PC-3 (cell line): ENCODE measurements around the gene TMEM132D. TPM values are rescaled to one million over a fixed set of nuclear protein-coding genes. Genes with fewer than 3 reads are reported as not detected.

Experiments used
- ATAC-seq: fragments of 200-7000 bp; cut with Tn5 transposase; 2 replicates; pipeline ENCODE4 v1.9.1; 2020; ENCODE audit warnings: mild to moderate bottlenecking, moderate library complexity
- BruUV-seq: library from RNA; stranded (reverse); fragments of 400-500 nt; replicated peaks from 2 replicates; lab custom pipeline; 2021; lab: Mats Ljungman, UMichigan
- CTCF ChIA-PET: fragments of 300-600 bp; sonication (Branson Sonifier 250); formaldehyde crosslinking; loops from one replicate; lab custom pipeline; 2022; ENCODE audit warnings: antibody characterized with exemption; lab: Charles Lee
- POLR2A ChIA-PET: fragments of 300-600 bp; sonication (Branson Sonifier 250); formaldehyde crosslinking; loops from one replicate; lab custom pipeline; 2022; ENCODE audit warnings: antibody characterized with exemption; ENCODE audit not compliant: unreplicated experiment; lab: Charles Lee
- DNase-seq: peaks from one replicate; pipeline ENCODE4 v3.0.0-alpha.2; 2015
- H2AFZ ChIP-seq: fragments of 300-600 bp; sonication (generic); 2 replicates; pipeline ENCODE4 v1.6.0; 2016; ENCODE audit warnings: antibody characterized with exemption, low read length
- H3F3A ChIP-seq: fragments of 300-600 bp; sonication (generic); one replicate; pipeline ENCODE4 v1.6.0; 2017; ENCODE audit warnings: antibody characterized with exemption, low read length, control low read depth, mild to moderate bottlenecking; ENCODE audit not compliant: unreplicated experiment
- H3K27ac ChIP-seq: fragments of 300-600 bp; sonication (generic); 2 replicates; pipeline ENCODE4 v1.5.1; 2016; ENCODE audit warnings: mild to moderate bottlenecking, low read length
- H3K27me3 ChIP-seq: fragments of 300-600 bp; sonication (generic); 2 replicates; pipeline ENCODE4 v1.6.1; 2016; ENCODE audit warnings: low read length, mixed read lengths
- H3K36me3 ChIP-seq: fragments of 300-600 bp; sonication (generic); 2 replicates; pipeline ENCODE4 v1.6.1; 2016; ENCODE audit warnings: low read depth, mixed run types, low read length, mixed read lengths
- H3K4me1 ChIP-seq: fragments of 300-600 bp; sonication (generic); 2 replicates; pipeline ENCODE4 v1.5.1; 2016; ENCODE audit warnings: low read length; ENCODE audit not compliant: insufficient read depth
- H3K4me2 ChIP-seq: fragments of 300-600 bp; sonication (generic); 2 replicates; pipeline ENCODE4 v1.6.0; 2016; ENCODE audit warnings: low read length
- H3K4me3 ChIP-seq: fragments of 300-600 bp; sonication (generic); 2 replicates; pipeline ENCODE4 v1.5.1; 2016; ENCODE audit warnings: mild to moderate bottlenecking, low read length, mixed read lengths
- H3K79me2 ChIP-seq: fragments of 300-600 bp; sonication (generic); 2 replicates; pipeline ENCODE4 v1.6.1; 2017; ENCODE audit warnings: low read length, mixed read lengths
- H3K9ac ChIP-seq: fragments of 300-600 bp; sonication (generic); 2 replicates; pipeline ENCODE4 v1.6.0; 2016; ENCODE audit warnings: mild to moderate bottlenecking, low read length
- H3K9me2 ChIP-seq: fragments of 300-600 bp; sonication (generic); replicated peaks from 2 replicates; pipeline ENCODE4 v1.6.1; 2016; ENCODE audit warnings: mixed run types, low read length, mixed read lengths
- H3K9me3 ChIP-seq: fragments of 300-600 bp; sonication (generic); 2 replicates; pipeline ENCODE4 v1.6.1; 2016; ENCODE audit warnings: low read length, mixed read lengths
- H4K20me1 ChIP-seq: fragments of 300-600 bp; sonication (generic); 2 replicates; pipeline ENCODE4 v1.6.1; 2016; ENCODE audit warnings: low read length, mixed read lengths
- EZH2 ChIP-seq: fragments of 300-600 bp; sonication (generic); IDR thresholded peaks from one replicate; pipeline ENCODE4 v1.6.1; 2017; ENCODE audit warnings: antibody characterized with exemption, mild to moderate bottlenecking, low read length; ENCODE audit not compliant: unreplicated experiment
- EZH2phosphoT487 ChIP-seq: fragments of 300-600 bp; sonication (generic); IDR thresholded peaks from 2 replicates; pipeline ENCODE4 v1.6.1; 2018; ENCODE audit warnings: mild to moderate bottlenecking, antibody characterized with exemption, low read length, borderline replicate concordance
- intact Hi-C: fragments of 100-400 bp; cut with micrococcal nuclease; formaldehyde crosslinking; loops from 2 replicates; pipeline ENCODE4 v1.9.0; 2023
- total RNA-seq: library from RNA; depleted of rRNA; stranded (reverse); fragments of >200 nt; gene quantifications from 2 replicates; pipeline ENCODE4 v1.2.3, GENCODE V29; 2014
- TF ChIP-seq, protein P1 (sequence below): fragments of 300-600 bp; sonication (generic); conservative IDR thresholded peaks from 2 replicates; pipeline ENCODE4 v1.5.1; 2017; ENCODE audit warnings: antibody characterized with exemption, low read depth, mild to moderate bottlenecking, low read length

The TMEM132D gene
- total RNA-seq, 1 experiment from 2014 or later: not detected

DNA sequence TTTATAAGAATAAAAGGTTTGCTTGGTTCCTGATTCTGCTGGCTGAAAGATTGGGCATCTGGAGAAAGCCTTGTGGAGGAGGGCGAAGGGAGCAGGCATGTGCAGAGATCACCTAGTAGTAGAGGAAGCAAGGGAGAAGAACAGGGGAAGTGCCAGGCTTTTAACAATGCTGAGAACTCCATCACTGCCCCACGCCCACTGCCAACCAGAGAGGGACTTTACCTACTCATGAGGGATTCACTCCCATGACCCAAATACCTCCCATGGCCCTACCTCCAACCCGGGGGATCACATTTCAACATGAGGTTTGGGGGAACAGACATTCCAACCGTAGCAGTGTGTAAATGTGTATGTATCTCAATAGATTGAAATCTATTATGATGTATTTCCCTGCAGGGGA lies 690.3 kb downstream of the TMEM132D start:
- Histone ChIP-seq H3K36me3 (no peaks in the 10 kb centered on the region), H3K79me2 (no peaks in the 10 kb centered on the region), H2AFZ (no peak overlapping the region), H3K4me1 (no peaks in the 10 kb centered on the region), H3F3A (no peaks in the 10 kb centered on the region), H3K27me3 (peaks cover 20% of the 10 kb centered on the region; the same call in 1 of the 2 replicates), H3K9ac (no peak overlapping the region), H4K20me1 (no peaks in the 10 kb centered on the region), H3K4me2 (no peak overlapping the region), H3K4me3 (no peak overlapping the region), H3K27ac (no peak overlapping the region), H3K9me3 (peaks cover 15% of the 10 kb centered on the region; the same call in 1 of the 2 replicates), H3K9me2 (no peaks in the 10 kb centered on the region)
- ATAC-seq (no peak), DNase-seq (no peak)
- ChIA-PET POLR2A (no interaction called here), CTCF (no interaction called here)
- intact Hi-C loops: no loop called here
- no TSS peak for BruUV-seq
- TF ChIP-seq EZH2phosphoT487 (no peak), EZH2 (no peak)
- TF ChIP-seq, protein P1, sequence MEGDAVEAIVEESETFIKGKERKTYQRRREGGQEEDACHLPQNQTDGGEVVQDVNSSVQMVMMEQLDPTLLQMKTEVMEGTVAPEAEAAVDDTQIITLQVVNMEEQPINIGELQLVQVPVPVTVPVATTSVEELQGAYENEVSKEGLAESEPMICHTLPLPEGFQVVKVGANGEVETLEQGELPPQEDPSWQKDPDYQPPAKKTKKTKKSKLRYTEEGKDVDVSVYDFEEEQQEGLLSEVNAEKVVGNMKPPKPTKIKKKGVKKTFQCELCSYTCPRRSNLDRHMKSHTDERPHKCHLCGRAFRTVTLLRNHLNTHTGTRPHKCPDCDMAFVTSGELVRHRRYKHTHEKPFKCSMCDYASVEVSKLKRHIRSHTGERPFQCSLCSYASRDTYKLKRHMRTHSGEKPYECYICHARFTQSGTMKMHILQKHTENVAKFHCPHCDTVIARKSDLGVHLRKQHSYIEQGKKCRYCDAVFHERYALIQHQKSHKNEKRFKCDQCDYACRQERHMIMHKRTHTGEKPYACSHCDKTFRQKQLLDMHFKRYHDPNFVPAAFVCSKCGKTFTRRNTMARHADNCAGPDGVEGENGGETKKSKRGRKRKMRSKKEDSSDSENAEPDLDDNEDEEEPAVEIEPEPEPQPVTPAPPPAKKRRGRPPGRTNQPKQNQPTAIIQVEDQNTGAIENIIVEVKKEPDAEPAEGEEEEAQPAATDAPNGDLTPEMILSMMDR: no peak

DNA sequence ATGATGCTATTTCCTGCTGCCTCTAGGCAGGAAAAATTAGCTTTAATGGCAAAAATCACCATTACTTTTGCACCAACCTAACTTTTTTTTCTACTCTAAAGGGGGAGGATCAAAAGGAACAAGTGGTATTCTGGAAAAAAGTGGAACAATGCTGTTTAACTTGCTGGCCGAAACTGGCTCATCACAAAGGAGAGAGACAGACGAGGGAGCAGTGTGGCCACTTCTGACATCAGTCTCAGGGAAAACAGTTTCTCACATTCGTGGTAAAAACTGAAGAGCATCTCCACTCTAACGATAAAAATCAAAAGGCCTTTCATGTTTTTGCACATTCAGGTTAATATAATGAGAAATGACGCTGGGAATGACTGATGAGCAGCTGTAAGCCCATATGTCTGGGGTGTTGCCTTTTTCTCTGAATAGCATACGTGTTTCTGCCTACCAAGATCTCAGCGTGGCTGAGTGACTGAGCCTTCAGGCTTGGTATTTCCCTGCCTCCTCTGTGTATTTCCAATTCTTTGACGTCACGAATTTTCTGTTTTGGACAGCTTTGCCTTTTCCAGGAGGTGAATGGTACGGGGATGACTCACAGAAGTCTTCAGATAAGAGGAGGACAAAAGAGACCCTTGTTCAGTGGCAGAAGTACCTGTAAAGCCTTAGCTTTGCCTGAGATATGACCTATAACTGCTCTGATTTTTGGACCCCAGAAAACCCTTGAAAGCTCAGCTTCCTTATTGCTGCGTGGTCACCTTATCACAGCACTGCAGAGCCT lies 691.8 kb downstream of the TMEM132D start:
- Histone ChIP-seq H3K4me3 (no peak overlapping the region), H2AFZ (no peak overlapping the region), H3K9me3 (peaks cover 11% of the 10 kb centered on the region; the same call in 1 of the 2 replicates), H3K36me3 (no peaks in the 10 kb centered on the region), H3F3A (no peaks in the 10 kb centered on the region), H3K79me2 (no peaks in the 10 kb centered on the region), H3K27me3 (peaks cover 23% of the 10 kb centered on the region; the same call in 1 of the 2 replicates), H3K4me1 (no peaks in the 10 kb centered on the region), H3K4me2 (no peak overlapping the region), H3K9ac (no peak overlapping the region), H3K27ac (no peak overlapping the region), H4K20me1 (no peaks in the 10 kb centered on the region), H3K9me2 (no peaks in the 10 kb centered on the region)
- CTCF ChIA-PET: no interaction called here
- ATAC-seq (no peak), DNase-seq (peak; percentile 5)
- no TSS peak for BruUV-seq
- TF ChIP-seq EZH2phosphoT487 (no peak), EZH2 (no peak)
- TF ChIP-seq, protein P1: no peak
- intact Hi-C loops: no loop called here
- POLR2A ChIA-PET: no interaction called here

DNA sequence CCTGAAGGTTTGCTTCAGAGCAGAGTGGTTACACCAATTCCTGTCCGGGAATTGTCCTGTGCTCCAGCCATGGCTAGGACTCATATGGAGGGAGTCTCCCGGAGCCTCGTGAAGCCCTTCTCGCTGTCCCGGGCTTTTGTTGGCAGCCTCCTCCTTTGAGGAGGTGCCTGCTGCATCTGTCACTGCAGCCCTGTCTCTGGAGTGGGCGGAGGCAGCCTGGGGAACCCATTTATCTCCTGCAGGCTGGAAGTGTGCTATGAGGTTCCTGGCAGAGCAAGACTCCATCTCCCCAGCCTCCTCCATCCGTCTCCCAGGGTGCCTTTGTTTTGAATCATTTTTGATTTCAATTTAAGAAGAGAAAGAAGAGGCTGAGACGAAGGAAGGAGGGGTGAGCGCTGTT lies 695.3 kb downstream of the TMEM132D start:
- no peaks in the 10 kb centered on the region for H3K79me2 ChIP-seq
- no peak overlapping the region for H2AFZ ChIP-seq
- H3K4me1 ChIP-seq: no peaks in the 10 kb centered on the region
- H4K20me1 ChIP-seq: no peaks in the 10 kb centered on the region
- CTCF ChIA-PET: no interaction called here
- no TSS peak for BruUV-seq
- H3K9me2 ChIP-seq: no peaks in the 10 kb centered on the region
- DNase-seq (no peak), ATAC-seq (no peak)
- H3K27ac ChIP-seq: no peak overlapping the region
- intact Hi-C loops: no loop called here
- no peak overlapping the region for H3K9ac ChIP-seq
- H3K4me3 ChIP-seq: no peak overlapping the region
- no peak overlapping the region for H3K4me2 ChIP-seq
- no peaks in the 10 kb centered on the region for H3F3A ChIP-seq
- POLR2A ChIA-PET: no interaction called here
- H3K9me3 ChIP-seq: peaks cover 13% of the 10 kb centered on the region
- TF ChIP-seq EZH2phosphoT487: no peak
- TF ChIP-seq, protein P1: no peak
- no peak for TF ChIP-seq EZH2
- no peaks in the 10 kb centered on the region for H3K36me3 ChIP-seq
- H3K27me3 ChIP-seq: peaks cover 23% of the 10 kb centered on the region; the same call in 1 of the 2 replicates
